Measurements from ENCODE around the gene L2HGDH. TPM values are rescaled to one million over a fixed set of nuclear protein-coding genes. Genes with fewer than 3 reads are reported as not detected.

Gene L2HGDH
- total and polyA plus RNA-seq, 9 of the 15 experiments (the other 6 are each of a cell fraction or from before 2014, with no cell fraction given) = 1.7 to 16.1 (median 10.5) TPM

GRCh38 chr14:50262865-50263264 is 49.2 kb downstream of the L2HGDH start:
- no peak overlapping the region for H2AFZ ChIP-seq (ENCODE audit: low read depth, low read length)
- intact Hi-C loops (cut with micrococcal nuclease) (no loop called here), in situ Hi-C loops (cut with MboI) (no loop called here)
- H3K4me2 ChIP-seq (ENCODE audit: insufficient read depth, low read length) = no peak overlapping the region
- no peak for DNase-seq (ENCODE audit: extremely low read depth in 1 of 4, low spot score in 3 of 4)
- no peaks in the 10 kb centered on the region for H3K9me1 ChIP-seq (ENCODE audit: control insufficient read depth, insufficient read depth, low read length)
- no peaks in the 10 kb centered on the region for H3K79me2 ChIP-seq (ENCODE audit: control insufficient read depth, insufficient read depth, low read length)
- TF ChIP-seq ZEB2 (IDR thresholded peaks at IDR 0.05) (no peak), ZC3H11A (IDR thresholded peaks at IDR 0.05; ENCODE audit: low read depth, low read length) (no peak), TCF3 (CRISPR knock-in tag; IDR thresholded peaks at IDR 0.05) (no peak), RBM15 (IDR thresholded peaks at IDR 0.05; ENCODE audit: insufficient read depth, low read length) (no peak)
- no peak for FAIRE-seq
- H3K9me3 ChIP-seq (replicated peaks; ENCODE audit: control insufficient read depth, insufficient read depth, low read depth, low read length) = no peaks in the 10 kb centered on the region
- POLR2A ChIA-PET = no interaction called here
- CTCF ChIA-PET (ENCODE audit: low intra/inter-chr PET ratio) = no interaction called here
- H3K4me1 ChIP-seq (replicated peaks in 1 of 2; ENCODE audit: control insufficient read depth in 2 of 2, insufficient read depth in 2 of 2, low read length in 2 of 2) = no peaks in the 10 kb centered on the region; a peak in 2 of 5 replicates
- H4K20me1 ChIP-seq (replicated peaks; ENCODE audit: control insufficient read depth, insufficient read depth, low read length) = no peaks in the 10 kb centered on the region
- H3K27ac ChIP-seq (ENCODE audit: extremely low read depth, low read depth, low read length) = no peak overlapping the region
- H3K4me3 ChIP-seq = no peak overlapping the region
- no TSS peak for BruUV-seq (replicated peaks)
- no peaks in the 10 kb centered on the region for H3K27me3 ChIP-seq (ENCODE audit: control insufficient read depth in 2 of 2, insufficient read depth in 2 of 2, low read length in 2 of 2)
- no peak for ATAC-seq
- peaks cover 2% of the 10 kb centered on the region; the same call in 1 of the 3 replicates for H3K36me3 ChIP-seq (ENCODE audit: control insufficient read depth, insufficient read depth, low read length)
- no peak overlapping the region for H3K9ac ChIP-seq (ENCODE audit: insufficient read depth in 1 of 2, low read depth in 2 of 2, low read length in 2 of 2)
- WGBS (ENCODE audit: insufficient coverage, low coverage, missing lambda C conversion rate) = 38% methylated on average over 2 of the region's 2 CpGs

GRCh38 chr14:50260511-50260910 is 51.5 kb downstream of the L2HGDH start:
- ATAC-seq (peak; percentile 81), FAIRE-seq (peak; percentile 48), DNase-seq (ENCODE audit: extremely low read depth in 1 of 4, low spot score in 3 of 4) (peak in 1 of 4 experiments; percentile 29)
- Histone ChIP-seq H3K27ac (ENCODE audit: extremely low read depth, low read depth, low read length) (no peak overlapping the region), H3K4me3 (no peak overlapping the region), H3K9me3 (replicated peaks; ENCODE audit: control insufficient read depth, insufficient read depth, low read depth, low read length) (no peaks in the 10 kb centered on the region), H3K9ac (ENCODE audit: insufficient read depth in 1 of 2, low read depth in 2 of 2, low read length in 2 of 2) (no peak overlapping the region), H4K20me1 (replicated peaks; ENCODE audit: control insufficient read depth, insufficient read depth, low read length) (no peaks in the 10 kb centered on the region), H3K9me1 (ENCODE audit: control insufficient read depth, insufficient read depth, low read length) (no peaks in the 10 kb centered on the region), H3K4me1 (replicated peaks in 1 of 2; ENCODE audit: control insufficient read depth in 2 of 2, insufficient read depth in 2 of 2, low read length in 2 of 2) (no peaks in the 10 kb centered on the region; a peak in 3 of 5 replicates), H3K79me2 (ENCODE audit: control insufficient read depth, insufficient read depth, low read length) (no peaks in the 10 kb centered on the region), H2AFZ (ENCODE audit: low read depth, low read length) (no peak overlapping the region), H3K4me2 (ENCODE audit: insufficient read depth, low read length) (no peak overlapping the region), H3K27me3 (ENCODE audit: control insufficient read depth in 2 of 2, insufficient read depth in 2 of 2, low read length in 2 of 2) (no peaks in the 10 kb centered on the region), H3K36me3 (ENCODE audit: control insufficient read depth, insufficient read depth, low read length) (peaks cover 2% of the 10 kb centered on the region; the same call in 1 of the 3 replicates)
- CTCF ChIA-PET (ENCODE audit: low intra/inter-chr PET ratio) = no interaction called here
- TF ChIP-seq CTCF (IDR thresholded peaks at IDR 0.05 in 2 of 3, conservative IDR thresholded peaks at IDR 0.05 in 1 of 3; ENCODE audit: insufficient read depth in 2 of 3, low read depth in 1 of 3, low read length in 3 of 3) = peak; percentile 11 to 53 (median 23); a peak in 2 of 6 replicates
- TF ChIP-seq TAL1 (IDR thresholded peaks at IDR 0.05) = no peak
- peak; percentile 41 to 43 for TF ChIP-seq RAD21 (CRISPR knock-in tag; conservative IDR thresholded peaks at IDR 0.05 in 1 of 2, IDR thresholded peaks at IDR 0.05 in 1 of 2)
- intact Hi-C loops (cut with micrococcal nuclease) (no loop called here), in situ Hi-C loops (cut with MboI) (no loop called here)
- no TSS peak for BruUV-seq (replicated peaks)
- WGBS (ENCODE audit: insufficient coverage, low coverage, missing lambda C conversion rate) = 19% methylated on average over 3 of the region's 3 CpGs
- POLR2A ChIA-PET = no interaction called here
